ENCODE data around the gene TRIB2.

DNA sequence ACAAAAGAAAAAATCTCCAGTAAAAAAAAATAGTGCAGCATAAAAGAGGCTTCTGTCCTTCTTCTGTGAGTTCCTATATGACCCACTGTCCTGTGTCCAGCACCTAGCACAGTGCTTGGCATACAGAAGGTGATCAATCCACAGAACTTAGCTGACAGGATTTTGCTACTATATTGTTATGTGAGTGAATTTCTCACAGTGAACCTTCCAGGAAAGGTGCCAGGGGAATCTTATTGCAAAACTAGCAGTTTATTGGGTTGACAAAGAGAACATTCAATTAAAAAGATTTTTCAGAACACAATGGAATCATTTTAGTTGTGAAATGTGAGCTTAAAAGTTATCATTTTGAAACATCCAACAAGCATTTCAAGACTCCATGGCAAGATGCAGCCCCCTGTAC lies 12.4 kb upstream of the TRIB2 start:
- TF ChIP-seq POLR2A (IDR thresholded peaks at IDR 0.05; ENCODE audit: low read length) (no peak), GATA1 (IDR thresholded peaks at IDR 0.05; ENCODE audit: low read depth, low read length) (no peak)

Measured in erythroblast (primary cell).